KG1 (cell line): ENCODE data around the gene CIDEB.
"Not testable (repeated sequence)": the region's sequence is repeated elsewhere in the genome, so short reads cannot be mapped to it uniquely, and the experiment has no call there.

Source experiments
- DNase-seq: peaks from one replicate; lab custom pipeline; 2025; lab: John Stamatoyannopoulos, UW

The CIDEB gene, protein sequence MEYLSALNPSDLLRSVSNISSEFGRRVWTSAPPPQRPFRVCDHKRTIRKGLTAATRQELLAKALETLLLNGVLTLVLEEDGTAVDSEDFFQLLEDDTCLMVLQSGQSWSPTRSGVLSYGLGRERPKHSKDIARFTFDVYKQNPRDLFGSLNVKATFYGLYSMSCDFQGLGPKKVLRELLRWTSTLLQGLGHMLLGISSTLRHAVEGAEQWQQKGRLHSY

GRCh38 chr14:24307575-24308341, at the start of gene CIDEB:
Gene CIDEB, minus strand, starts transcription at chr14:24307977. Its CDS starts 119 bp downstream, at chr14:24307858.
- peak; percentile 53 for DNase-seq

DNA sequence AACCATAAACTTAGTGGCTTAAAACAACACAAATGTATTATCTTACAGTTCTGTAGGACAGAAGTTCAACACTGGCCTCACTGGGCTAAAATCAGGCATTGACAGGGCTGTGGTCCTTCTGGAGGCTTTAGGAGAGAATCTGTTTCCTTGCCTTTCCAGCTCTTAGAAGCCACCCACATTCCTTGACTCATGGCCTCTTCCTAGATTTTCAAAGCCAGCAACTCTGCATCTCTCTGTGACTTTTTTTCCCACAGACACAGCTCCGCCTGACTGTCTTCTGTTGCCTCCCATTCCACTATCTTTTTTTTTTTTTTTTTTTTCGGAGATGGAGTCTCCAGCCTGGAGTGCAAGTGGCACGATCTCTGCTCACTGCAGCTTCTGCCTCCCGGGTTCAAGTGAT, 48.4 kb upstream of the CIDEB start:
- no peak for DNase-seq

- no peak for DNase-seq
Measured at GRCh38 chr14:24355009-24355408, 47.2 kb upstream of the CIDEB start.

DNA sequence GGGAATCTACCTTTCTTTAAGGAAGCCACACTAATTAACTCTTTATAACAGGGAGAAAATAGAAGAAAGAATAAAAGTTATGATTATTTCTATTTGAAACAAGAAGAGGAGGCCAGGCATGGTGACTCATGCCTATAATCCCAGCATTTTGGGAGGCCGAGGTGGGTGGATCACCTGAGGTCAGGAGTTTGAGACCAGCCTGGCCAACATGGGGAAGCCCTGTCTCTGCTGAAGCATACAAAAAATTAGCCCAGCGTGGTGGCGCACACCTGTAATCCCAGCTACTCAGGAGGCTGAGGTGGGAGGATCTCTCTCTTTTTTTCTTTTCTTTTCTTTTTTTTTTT, 46.7 kb upstream of the CIDEB start:
- DNase-seq, result not testable (repeated sequence)

DNA sequence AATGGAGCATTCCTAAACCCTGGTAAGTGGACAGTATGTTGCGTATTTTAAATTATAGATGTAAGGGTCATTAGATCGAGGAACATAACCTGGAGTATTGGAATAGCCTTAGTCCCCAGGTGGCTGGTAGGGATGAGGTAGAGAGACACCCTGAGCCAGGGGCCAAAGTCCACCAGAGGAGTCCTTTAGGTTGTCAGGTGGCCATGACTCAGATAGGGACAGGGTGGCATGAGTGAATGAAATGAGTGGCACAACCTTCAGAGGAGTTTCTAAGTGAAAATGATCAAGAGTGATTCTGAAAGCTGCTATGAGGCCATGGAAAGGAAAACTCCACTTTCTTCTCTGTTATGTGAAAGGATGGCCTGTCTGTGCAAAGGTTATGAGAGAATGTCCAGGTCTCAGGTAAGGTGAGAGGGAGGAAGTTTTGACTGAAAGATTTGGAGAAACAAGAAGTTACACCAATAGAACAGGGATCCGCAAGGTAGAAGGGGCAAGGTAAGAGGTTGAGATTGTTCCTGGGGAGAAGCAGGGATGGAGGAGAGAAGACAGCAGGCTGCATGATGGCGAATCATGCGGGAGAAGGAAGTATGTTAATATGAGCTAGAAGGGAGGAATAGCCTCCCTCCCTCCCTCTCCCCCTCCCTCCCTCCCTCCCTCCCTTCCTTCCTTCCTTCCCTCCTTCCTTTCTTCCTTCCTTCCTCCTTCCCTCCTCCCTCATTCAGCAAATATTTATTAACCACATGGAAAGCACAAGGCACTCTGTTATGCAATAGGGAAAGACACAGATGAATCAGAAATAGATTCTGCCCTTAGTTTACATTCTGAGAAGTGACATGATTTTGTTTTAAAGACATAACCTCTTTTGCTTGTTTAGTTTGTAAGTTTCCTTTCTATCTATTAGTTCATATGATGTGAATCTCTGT, 46.0 kb upstream of the CIDEB start:
- DNase-seq, result no peak

- DNase-seq, result no peak
Measured at GRCh38 chr14:24351517-24351916, 43.7 kb upstream of the CIDEB start.

DNA sequence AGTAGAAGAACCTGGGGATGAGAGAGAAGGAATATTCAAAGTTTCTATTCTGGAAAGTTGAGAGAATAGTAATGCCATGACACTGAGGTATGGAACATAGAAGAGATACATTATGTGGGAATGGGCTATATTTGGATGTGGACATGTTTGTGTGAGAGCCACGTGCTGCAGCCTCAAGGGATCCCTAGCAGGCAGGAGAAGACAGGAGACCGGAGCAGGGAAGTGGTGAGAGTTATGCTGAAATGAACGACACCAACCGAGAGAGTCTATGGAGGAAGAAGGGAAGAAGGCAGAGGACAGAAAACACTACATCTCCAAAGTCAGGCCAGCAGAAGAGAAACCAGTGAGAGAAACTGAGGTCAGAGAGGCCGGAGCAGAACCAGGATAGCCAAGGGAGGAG, 42.0 kb upstream of the CIDEB start:
- no peak for DNase-seq

GRCh38 chr14:24348186-24348585, 40.4 kb upstream of the CIDEB start:
- DNase-seq, result no peak

GRCh38 chr14:24347134-24347533, 39.4 kb upstream of the CIDEB start:
- no peak for DNase-seq

DNA sequence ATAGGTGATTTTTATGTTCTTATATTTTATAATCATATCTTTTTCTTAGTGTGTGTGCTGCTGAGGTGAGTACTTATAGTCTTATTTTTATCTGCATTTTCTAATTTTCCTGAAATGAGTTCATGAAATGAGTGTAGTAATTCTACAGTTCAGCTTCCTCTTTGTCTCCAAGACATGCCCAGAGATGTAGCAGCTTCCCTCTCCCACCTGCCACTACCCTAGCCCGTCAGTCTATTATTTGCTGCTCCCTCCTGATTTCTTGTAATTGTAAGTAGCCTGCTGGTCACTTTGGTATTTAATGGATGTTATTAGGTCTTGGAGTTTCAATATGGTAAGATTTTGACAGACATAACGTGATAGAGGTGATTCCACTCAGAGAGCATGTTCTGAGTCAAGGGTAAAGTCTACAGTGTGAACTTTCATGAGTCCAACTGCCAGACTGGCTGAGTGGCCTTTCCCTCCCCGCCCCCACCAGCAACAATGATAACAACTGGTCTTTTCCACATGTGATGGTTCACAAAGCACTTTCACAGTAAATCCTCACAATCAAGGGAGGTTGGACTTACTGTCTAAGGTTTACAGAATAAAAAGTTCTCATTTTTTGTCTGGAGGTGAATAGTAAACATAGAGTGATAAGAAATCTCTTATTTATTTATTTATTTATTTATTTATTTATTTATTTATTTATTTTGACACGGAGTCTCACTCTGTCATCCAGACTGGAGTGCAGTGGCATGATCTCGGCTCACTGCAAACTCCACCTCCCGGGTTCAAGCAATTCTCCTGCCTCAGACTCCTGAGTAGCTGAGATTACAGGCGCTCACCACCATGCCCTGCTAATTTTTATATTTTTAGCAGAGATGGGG, 36.3 kb upstream of the CIDEB start:
- no peak for DNase-seq

GRCh38 chr14:24342889-24343288, 35.1 kb upstream of the CIDEB start:
- no peak for DNase-seq

GRCh38 chr14:24340606-24341005, 32.8 kb upstream of the CIDEB start:
- DNase-seq, result no peak

DNA sequence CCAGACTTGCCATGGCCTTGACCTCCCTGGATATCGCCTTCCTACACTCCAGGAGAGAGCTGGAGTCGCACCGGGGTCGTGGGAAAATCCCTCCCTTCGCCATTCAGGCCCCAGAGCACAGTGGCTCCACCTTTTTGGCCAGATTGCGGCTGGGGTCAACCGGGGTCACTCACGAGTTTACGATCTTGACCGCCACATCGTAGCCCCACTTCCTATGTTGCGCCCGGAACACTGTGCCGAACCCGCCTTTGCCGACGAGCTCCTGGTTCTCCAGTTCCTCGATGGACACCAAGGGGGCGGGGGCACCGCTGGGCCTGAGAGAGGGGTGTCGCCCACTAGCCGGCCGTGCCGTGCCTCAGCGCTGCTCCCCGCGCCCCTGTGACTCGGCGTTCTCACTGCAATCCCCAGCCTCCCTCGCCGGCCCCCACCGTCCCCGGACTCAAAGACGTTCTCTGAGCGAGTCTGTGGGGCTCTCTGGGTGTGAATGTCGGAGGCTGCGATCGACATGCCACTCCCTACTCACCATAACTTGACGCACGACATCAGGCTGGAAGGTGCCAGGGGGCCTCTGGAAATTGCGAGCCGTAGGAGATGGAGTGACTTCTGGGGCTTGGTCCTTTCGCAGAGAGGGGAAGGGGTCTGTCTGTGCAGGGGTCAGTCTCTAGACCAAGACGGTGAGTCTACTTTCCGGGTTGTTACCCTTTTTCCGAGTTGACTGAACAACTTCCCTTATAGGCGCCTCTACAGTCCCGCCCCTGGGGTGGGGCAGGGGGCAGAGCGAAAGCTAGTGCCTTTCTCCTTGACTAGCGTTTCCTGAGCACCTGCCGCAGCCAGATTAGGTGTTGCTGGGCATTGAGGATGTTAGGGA, 31.7 kb upstream of the CIDEB start, which contains the start of gene RIPK3:
Gene RIPK3 (minus strand): TSS at position 708 of the 868 bp plus-strand sequence. CDS start 165 bp downstream, at position 543.
- DNase-seq, result no peak

- no peak for DNase-seq
Measured at GRCh38 chr14:24338843-24339242, 31.1 kb upstream of the CIDEB start.

DNA sequence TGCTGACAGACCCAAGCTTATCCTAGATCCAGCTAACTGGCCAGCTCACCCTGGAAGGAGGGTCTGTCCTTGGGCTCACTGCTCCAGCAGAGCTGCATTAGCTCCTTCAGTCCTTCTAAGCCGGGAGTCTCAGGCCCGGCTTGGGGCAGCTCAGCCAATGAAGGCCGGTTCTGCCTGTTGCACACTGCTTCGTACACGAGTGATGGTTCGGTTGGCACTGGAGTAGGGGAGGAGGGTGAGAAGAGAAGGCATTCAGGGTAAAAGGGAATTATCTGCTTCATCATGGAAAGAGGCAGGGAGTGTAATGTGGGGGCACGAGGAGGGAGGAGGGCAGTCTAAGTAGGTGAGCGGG, 30.0 kb upstream of the CIDEB start:
- no peak for DNase-seq

GRCh38 chr14:24337144-24337823, 29.5 kb upstream of the CIDEB start:
- DNase-seq, result no peak

DNA sequence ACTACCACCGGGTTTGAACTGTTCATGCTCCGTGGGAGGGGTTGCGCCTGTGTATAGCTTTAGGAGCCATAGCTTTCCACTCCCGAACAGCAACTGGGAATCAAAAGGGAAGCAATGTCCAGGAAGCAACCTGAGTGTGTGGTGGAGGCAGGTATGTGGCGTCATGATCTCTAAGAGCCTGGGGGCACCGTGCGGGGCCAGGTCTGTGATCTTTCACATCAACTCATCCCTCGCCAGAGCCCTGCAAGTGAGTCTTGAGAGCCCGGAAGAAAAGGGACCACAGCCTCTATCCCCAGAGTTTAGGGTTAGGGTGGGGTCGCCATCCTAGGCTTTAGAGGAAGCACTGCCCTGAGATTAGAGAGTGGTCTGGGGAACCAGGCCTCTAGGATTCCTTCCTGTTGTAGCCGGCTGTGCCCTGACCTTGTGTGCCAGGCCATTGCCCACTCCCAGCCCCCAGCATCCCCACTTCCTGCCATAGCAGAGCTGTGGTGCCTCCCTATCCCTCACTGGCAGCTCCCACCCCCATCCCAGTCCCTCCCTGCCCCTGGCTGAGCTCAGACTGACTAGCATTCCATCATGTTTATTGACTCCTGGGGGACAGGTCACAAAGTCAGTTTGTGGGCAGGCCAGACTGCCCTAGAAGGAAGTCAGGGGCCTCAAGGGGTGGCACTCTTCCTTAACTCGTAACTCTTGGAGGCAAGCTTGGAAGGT, 27.8 kb upstream of the CIDEB start:
- no peak for DNase-seq

- no peak for DNase-seq
Measured at GRCh38 chr14:24334431-24335291, 26.9 kb upstream of the CIDEB start, which contains the start of gene ADCY4. Gene ADCY4, minus strand, starts transcription at chr14:24335071. Its CDS starts 419 bp downstream, at chr14:24334652.
